Measurements from ENCODE around the gene PAFAH1B2. TPM values are rescaled to one million over a fixed set of nuclear protein-coding genes. Genes with fewer than 3 reads are reported as not detected.
"Not testable (repeated sequence)": the region's sequence is repeated elsewhere in the genome, so short reads cannot be mapped to it uniquely, and the experiment has no call there.

PAFAH1B2 gene
- total RNA-seq, 1 experiment from 2014 or later, result 154 TPM

- POLR2A ChIA-PET; H3K9me3 ChIP-seq (ENCODE audit: control insufficient read depth in 1 of 2, insufficient read depth in 1 of 2, low read depth in 1 of 2, low read length in 2 of 2); H3K27me3 ChIP-seq (ENCODE audit: insufficient read depth, low read length); H3K9ac ChIP-seq (ENCODE audit: low read length); H4K20me1 ChIP-seq (ENCODE audit: insufficient read depth); H3K27ac ChIP-seq (ENCODE audit: low read depth, low read length); BruUV-seq (replicated peaks); RAD21 ChIA-PET (ENCODE audit: low non-redundant PET in 1 of 2, low total read pairs in 2 of 2, uncharacterized antibody in 2 of 2, unreplicated experiment in 2 of 2); H3K4me2 ChIP-seq (ENCODE audit: low read length); DNase-seq (ENCODE audit: low read depth, low spot score); ATAC-seq; H3K79me2 ChIP-seq (ENCODE audit: insufficient read depth, low read length); H3K4me1 ChIP-seq (ENCODE audit: control insufficient read depth in 1 of 2, insufficient read depth in 2 of 2, low read length in 2 of 2); H2AFZ ChIP-seq (ENCODE audit: low read depth, low read length, poor library complexity, severe bottlenecking); H3K9me2 ChIP-seq (ENCODE audit: insufficient read depth); H3K4me3 ChIP-seq (replicated peaks in 1 of 2; ENCODE audit: low read depth in 1 of 2, low read length in 2 of 2): not testable (repeated sequence)
- CTCF ChIA-PET, result interaction anchor here (0.6 kb wide), 1 partner anchor 75 kb away, joined by 3 read pairs; no protein-coding TSS in a partner anchor
- H3K36me3 ChIP-seq (ENCODE audit: control insufficient read depth in 1 of 2, insufficient read depth in 2 of 2, low read length in 2 of 2), result peaks cover 0 to 14% of the 10 kb centered on the region in 2 experiments; a peak in 1 of 4 replicates
- intact Hi-C loops (cut with micrococcal nuclease), result loop anchor here (2.0 kb wide), 1 partner anchor 74 kb away; no protein-coding TSS in a partner anchor
- TF ChIP-seq CTCF (IDR thresholded peaks at IDR 0.05 in 2 of 3, conservative IDR thresholded peaks at IDR 0.05 in 1 of 3; ENCODE audit: borderline replicate concordance in 1 of 3, insufficient read depth in 1 of 3, low read depth in 2 of 3, low read length in 2 of 3), result 0 out of 6 replicates have a peak, but pooled peaks of 1 of the 3 experiments have one; percentile 8
Measured at GRCh38 chr11:117208710-117209109, 64.6 kb downstream of the PAFAH1B2 start.

GRCh38 chr11:117209351-117210125, 65.5 kb downstream of the PAFAH1B2 start:
- BruUV-seq (replicated peaks); H4K20me1 ChIP-seq (ENCODE audit: insufficient read depth); H3K4me2 ChIP-seq (ENCODE audit: low read length); H3K27ac ChIP-seq (ENCODE audit: low read depth, low read length); H3K9me3 ChIP-seq (ENCODE audit: control insufficient read depth in 1 of 2, insufficient read depth in 1 of 2, low read depth in 1 of 2, low read length in 2 of 2); H3K9ac ChIP-seq (ENCODE audit: low read length); H3K9me2 ChIP-seq (ENCODE audit: insufficient read depth); H2AFZ ChIP-seq (ENCODE audit: low read depth, low read length, poor library complexity, severe bottlenecking); H3K27me3 ChIP-seq (ENCODE audit: insufficient read depth, low read length); H3K4me1 ChIP-seq (ENCODE audit: control insufficient read depth in 1 of 2, insufficient read depth in 2 of 2, low read length in 2 of 2); DNase-seq (ENCODE audit: low read depth, low spot score); H3K4me3 ChIP-seq (replicated peaks in 1 of 2; ENCODE audit: low read depth in 1 of 2, low read length in 2 of 2); H3K79me2 ChIP-seq (ENCODE audit: insufficient read depth, low read length); POLR2A ChIA-PET; ATAC-seq: not testable (repeated sequence)
- ChIA-PET CTCF (interaction anchor here (0.6 kb wide), 1 partner anchor 76 kb away, joined by 3 read pairs; no protein-coding TSS in a partner anchor), RAD21 (ENCODE audit: low non-redundant PET in 1 of 2, low total read pairs in 2 of 2, uncharacterized antibody in 2 of 2, unreplicated experiment in 2 of 2) (interaction anchor here in 1 of 2 experiments (0.7 kb wide), 1 partner anchor 150 kb away, joined by 3 read pairs; no protein-coding TSS in a partner anchor)
- peaks cover 2 to 14% of the 10 kb centered on the region in 2 experiments; a peak in 3 of 4 replicates for H3K36me3 ChIP-seq (ENCODE audit: control insufficient read depth in 1 of 2, insufficient read depth in 2 of 2, low read length in 2 of 2)
- intact Hi-C loops (cut with micrococcal nuclease), result loop anchor here (2.0 kb wide), 1 partner anchor 75 kb away; no protein-coding TSS in a partner anchor

All from HCT116 (cell line).